WTC11 (cell line): ENCODE results near the gene TP73. TPM values are rescaled to one million over a fixed set of nuclear protein-coding genes. Genes with fewer than 3 reads are reported as not detected.

Experiments
- ATAC-seq: fragments of 200-7000 bp; cut with Tn5 transposase; 2 replicates; pipeline ENCODE4 v1.10.0; 2021; ENCODE audit warnings: mild to moderate bottlenecking, moderate library complexity
- CTCF ChIA-PET: fragments of 300-600 bp; sonication (Branson Sonifier 250); formaldehyde crosslinking; loops from one replicate; lab custom pipeline; 2021; ENCODE audit warnings: antibody characterized with exemption; lab: Charles Lee
- POLR2A ChIA-PET: fragments of 350-600 bp; sonication (Branson Sonifier 250); formaldehyde crosslinking; loops from one replicate; lab custom pipeline; 2021; ENCODE audit warnings: antibody characterized with exemption; lab: Charles Lee
- DNase-seq: peaks from one replicate; pipeline ENCODE4 v3.0.0; 2021; ENCODE audit warnings: low spot score
- H3K27ac Mint-ChIP-seq: 2 replicates; pipeline ENCODE4 v1.8.0; 2021; ENCODE audit warnings: mixed read lengths
- H3K27me3 Mint-ChIP-seq: 2 replicates; pipeline ENCODE4 v1.8.0; 2021; ENCODE audit warnings: low read depth, mild to moderate bottlenecking, moderate library complexity, mixed read lengths
- H3K36me3 Mint-ChIP-seq: 2 replicates; pipeline ENCODE4 v1.8.0; 2021; ENCODE audit warnings: mixed read lengths
- H3K4me1 Mint-ChIP-seq: 2 replicates; pipeline ENCODE4 v1.8.0; 2022; ENCODE audit warnings: mixed read lengths
- H3K4me3 Mint-ChIP-seq: 2 replicates; pipeline ENCODE4 v1.8.0; 2021; ENCODE audit warnings: mild to moderate bottlenecking, moderate library complexity, mixed read lengths
- H3K9me3 Mint-ChIP-seq: 2 replicates; pipeline ENCODE4 v1.8.0; 2021; ENCODE audit warnings: mixed read lengths
- AFF4 ChIP-seq: sonication (generic); formaldehyde crosslinking; IDR thresholded peaks from 2 replicates; pipeline ENCODE4 v1.8.1; 2023; ENCODE audit warnings: mild to moderate bottlenecking, missing genetic modification reagents, borderline replicate concordance
- ATF1 ChIP-seq: sonication (generic); formaldehyde crosslinking; IDR thresholded peaks from 2 replicates; pipeline ENCODE4 v1.8.1; 2023; ENCODE audit warnings: mild to moderate bottlenecking, moderate library complexity, missing genetic modification reagents
- ATF2 ChIP-seq: sonication (generic); formaldehyde crosslinking; IDR thresholded peaks from 2 replicates; pipeline ENCODE4 v1.8.1; 2022; ENCODE audit warnings: low read depth, missing genetic modification reagents, borderline replicate concordance
- CTCF ChIP-seq: fragments of 200-600 bp; IDR thresholded peaks from 2 replicates; pipeline ENCODE4 v1.8.0; 2022; ENCODE audit warnings: antibody characterized with exemption
- ESRRA ChIP-seq: sonication (generic); formaldehyde crosslinking; IDR thresholded peaks from 2 replicates; pipeline ENCODE4 v1.8.1; 2022; ENCODE audit warnings: mild to moderate bottlenecking, missing genetic modification reagents, borderline replicate concordance
- HMGA2 ChIP-seq: fragments of 250-450 bp; sonication (Bioruptor Pico); IDR thresholded peaks from 2 replicates; pipeline ENCODE4 v1.4.0; 2021; ENCODE audit warnings: mild to moderate bottlenecking, moderate library complexity
- HMGXB4 ChIP-seq: sonication (generic); formaldehyde crosslinking; IDR thresholded peaks from 2 replicates; pipeline ENCODE4 v1.8.1; 2023; ENCODE audit warnings: mild to moderate bottlenecking, moderate library complexity, missing genetic modification reagents
- MAX ChIP-seq: sonication (generic); formaldehyde crosslinking; IDR thresholded peaks from 2 replicates; pipeline ENCODE4 v1.8.0; 2022; ENCODE audit warnings: mild to moderate bottlenecking, missing genetic modification reagents
- MLX ChIP-seq: sonication (generic); formaldehyde crosslinking; IDR thresholded peaks from 2 replicates; pipeline ENCODE4 v1.8.1; 2023; ENCODE audit warnings: mild to moderate bottlenecking, missing genetic modification reagents, moderate library complexity
- NR3C1 ChIP-seq: sonication (generic); formaldehyde crosslinking; conservative IDR thresholded peaks from 2 replicates; pipeline ENCODE4 v1.8.1; 2023; ENCODE audit warnings: low read depth, mild to moderate bottlenecking, missing genetic modification reagents
- PRRX2 ChIP-seq: fragments of 250-450 bp; sonication (Bioruptor Pico); IDR thresholded peaks from 2 replicates; pipeline ENCODE4 v1.8.0; 2021; ENCODE audit warnings: mild to moderate bottlenecking
- ZNF232 ChIP-seq: sonication (generic); formaldehyde crosslinking; IDR thresholded peaks from 2 replicates; pipeline ENCODE4 v1.8.0; 2022; ENCODE audit warnings: mild to moderate bottlenecking, missing genetic modification reagents
- ZNF512 ChIP-seq: sonication (generic); formaldehyde crosslinking; IDR thresholded peaks from 2 replicates; pipeline ENCODE4 v1.8.1; 2022; ENCODE audit warnings: missing genetic modification reagents, borderline replicate concordance
- ZNF671 ChIP-seq: fragments of 250-450 bp; sonication (Bioruptor Pico); IDR thresholded peaks from 2 replicates; pipeline ENCODE4 v1.8.0; 2021; ENCODE audit warnings: mild to moderate bottlenecking
- ZSCAN18 ChIP-seq: fragments of 250-450 bp; sonication (Bioruptor Pico); IDR thresholded peaks from 2 replicates; pipeline ENCODE4 v2.1.2; 2022; ENCODE audit warnings: mild to moderate bottlenecking, moderate library complexity
- total RNA-seq: library from RNA; stranded (reverse); gene quantifications from 3 replicates; pipeline ENCODE4 v1.2.3, GENCODE V29; 2021

The TP73 gene
- total RNA-seq, 1 experiment from 2014 or later, result 5.7 TPM

GRCh38 chr1:3636080-3636479 lies 16.2 kb upstream of the TP73 start:
- H3K27ac Mint-ChIP-seq, result no peak overlapping the region
- ChIA-PET CTCF (no interaction called here), POLR2A (no interaction called here)
- no peaks in the 10 kb centered on the region for H3K9me3 Mint-ChIP-seq
- no peaks in the 10 kb centered on the region for H3K4me1 Mint-ChIP-seq
- H3K36me3 Mint-ChIP-seq, result peaks cover 30% of the 10 kb centered on the region
- no peak overlapping the region for H3K4me3 Mint-ChIP-seq
- DNase-seq (no peak), ATAC-seq (no peak)
- H3K27me3 Mint-ChIP-seq, result no peaks in the 10 kb centered on the region
- no peak for TF ChIP-seq ZSCAN18 (CRISPR knock-in tag)
- no peak for TF ChIP-seq CTCF
- no peak for TF ChIP-seq AFF4 (CRISPR knock-in tag)
- TF ChIP-seq MLX (CRISPR knock-in tag), result no peak
- no peak for TF ChIP-seq MAX (CRISPR knock-in tag)
- TF ChIP-seq NR3C1 (CRISPR knock-in tag), result no peak
- no peak for TF ChIP-seq ATF2
- no peak for TF ChIP-seq ATF1 (CRISPR knock-in tag)
- no peak for TF ChIP-seq ZNF671 (CRISPR knock-in tag)
- TF ChIP-seq ZNF232, result no peak
- TF ChIP-seq PRRX2 (CRISPR knock-in tag), result no peak
- TF ChIP-seq ZNF512, result no peak
- no peak for TF ChIP-seq HMGA2 (CRISPR knock-in tag)
- TF ChIP-seq HMGXB4 (CRISPR knock-in tag), result no peak
- no peak for TF ChIP-seq ESRRA (CRISPR knock-in tag)
